Loucy (cell line): ENCODE data around the gene TNIP2.
A peak's percentile ranks its signal among the peaks of the same experiment; 100 is the strongest.

ENCODE experiments used
- H2AFZ ChIP-seq: fragments of 200-600 bp; sonication (generic); 2 replicates; pipeline ENCODE4 v1.6.0; 2016; ENCODE audit warnings: antibody characterized with exemption, mild to moderate bottlenecking, low read length, moderate library complexity
- H3F3A ChIP-seq: fragments of 200-600 bp; 2 replicates; pipeline ENCODE4 v1.6.0; 2016; ENCODE audit warnings: antibody characterized with exemption, low read depth, mild to moderate bottlenecking
- H3K27me3 ChIP-seq: fragments of 200-600 bp; sonication (generic); 2 replicates; pipeline ENCODE4 v1.6.1; 2014; ENCODE audit warnings: low read length, mild to moderate bottlenecking; ENCODE audit not compliant: insufficient read depth, poor library complexity, severe bottlenecking
- H3K36me3 ChIP-seq: fragments of 200-600 bp; sonication (generic); 2 replicates; pipeline ENCODE4 v1.6.1; 2016; ENCODE audit warnings: low read length; ENCODE audit not compliant: insufficient read depth
- H3K4me1 ChIP-seq: fragments of 200-600 bp; sonication (generic); 2 replicates; pipeline ENCODE4 v1.5.1; 2014; ENCODE audit warnings: low read length, mild to moderate bottlenecking; ENCODE audit not compliant: insufficient read depth, poor library complexity, severe bottlenecking
- H3K4me2 ChIP-seq: fragments of 200-600 bp; sonication (generic); 2 replicates; pipeline ENCODE4 v1.6.0; 2014; ENCODE audit warnings: antibody characterized with exemption, low read length, low read depth, mild to moderate bottlenecking; ENCODE audit not compliant: poor library complexity, severe bottlenecking
- H3K4me3 ChIP-seq: fragments of 200-600 bp; sonication (generic); 2 replicates; pipeline ENCODE4 v1.5.1; 2014; ENCODE audit warnings: low read length, mild to moderate bottlenecking, mixed read lengths; ENCODE audit not compliant: poor library complexity, severe bottlenecking
- H3K79me2 ChIP-seq: fragments of 200-600 bp; sonication (generic); 2 replicates; pipeline ENCODE4 v1.6.1; 2014; ENCODE audit warnings: low read length; ENCODE audit not compliant: insufficient read depth
- H3K9ac ChIP-seq: fragments of 200-600 bp; sonication (generic); 2 replicates; pipeline ENCODE4 v1.6.0; 2014; ENCODE audit warnings: mild to moderate bottlenecking, low read depth, low read length, moderate library complexity; ENCODE audit not compliant: poor library complexity, severe bottlenecking
- H3K9me2 ChIP-seq: fragments of 200-600 bp; sonication (generic); replicated peaks from 2 replicates; pipeline ENCODE4 v1.6.1; 2016; ENCODE audit warnings: low read depth, low read length, mixed read lengths
- H3K9me3 ChIP-seq: fragments of 200-600 bp; sonication (generic); 2 replicates; pipeline ENCODE4 v1.6.1; 2014; ENCODE audit warnings: mild to moderate bottlenecking, antibody characterized with exemption, low read length, low read depth; ENCODE audit not compliant: insufficient read depth
- H4K20me1 ChIP-seq: fragments of 200-600 bp; sonication (generic); 2 replicates; pipeline ENCODE4 v1.6.0; 2014; ENCODE audit warnings: antibody characterized with exemption, low read length, mild to moderate bottlenecking; ENCODE audit not compliant: insufficient read depth, poor library complexity, severe bottlenecking
- CTCF ChIP-seq: fragments of 200-600 bp; sonication (generic); conservative IDR thresholded peaks from 2 replicates; pipeline ENCODE4 v1.5.1; 2014; ENCODE audit warnings: mild to moderate bottlenecking, antibody characterized with exemption, low read length
- EZH2phosphoT487 ChIP-seq: fragments of 200-600 bp; IDR thresholded peaks from 2 replicates; pipeline ENCODE4 v1.6.1; 2018; ENCODE audit warnings: antibody characterized with exemption, mild to moderate bottlenecking, moderate library complexity, borderline replicate concordance

Gene TNIP2

GRCh38 chr4:2793586-2794485 lies 37.7 kb upstream of the TNIP2 start:
- Histone ChIP-seq H3F3A (no peaks in the 10 kb centered on the region), H3K36me3 (no peaks in the 10 kb centered on the region), H3K79me2 (no peaks in the 10 kb centered on the region), H3K9me3 (no peaks in the 10 kb centered on the region), H3K4me2 (peak overlapping the region; percentile 7), H3K27me3 (no peaks in the 10 kb centered on the region), H3K9ac (peak overlapping the region; percentile 43), H2AFZ (0 out of 2 replicates have a peak overlapping the region, but pooled peaks have one; percentile 52), H3K4me1 (peaks cover 34% of the 10 kb centered on the region), H3K4me3 (no peak overlapping the region), H4K20me1 (no peaks in the 10 kb centered on the region), H3K9me2 (no peaks in the 10 kb centered on the region)
- no peak for TF ChIP-seq CTCF
- TF ChIP-seq EZH2phosphoT487, result no peak

GRCh38 chr4:2792711-2793585 lies 36.8 kb upstream of the TNIP2 start, which contains the start of gene SH3BP2:
Gene SH3BP2 (plus strand): TSS chr4:2793085. CDS start chr4:2820618, 27,533 bp downstream.
- Histone ChIP-seq H3K27me3 (no peaks in the 10 kb centered on the region), H3F3A (no peaks in the 10 kb centered on the region), H3K4me1 (peaks cover 26% of the 10 kb centered on the region), H3K4me3 (peak within 1 kb of the TSS; percentile 4), H3K9ac (peak within 1 kb of the TSS; percentile 40), H3K79me2 (no peaks in the 10 kb centered on the region), H3K4me2 (peak within 1 kb of the TSS; percentile 30), H4K20me1 (no peaks in the 10 kb centered on the region), H3K9me2 (no peaks in the 10 kb centered on the region), H3K36me3 (no peaks in the 10 kb centered on the region), H3K9me3 (no peaks in the 10 kb centered on the region), H2AFZ (peak within 1 kb of the TSS; percentile 41; the same call in 1 of the 2 replicates)
- no peak for TF ChIP-seq CTCF
- no peak for TF ChIP-seq EZH2phosphoT487

GRCh38 chr4:2792396-2792710 lies 36.2 kb upstream of the TNIP2 start:
- H3K79me2 ChIP-seq, result no peaks in the 10 kb centered on the region
- H3K27me3 ChIP-seq, result no peaks in the 10 kb centered on the region
- peaks cover 22% of the 10 kb centered on the region for H3K4me1 ChIP-seq
- no peaks in the 10 kb centered on the region for H3K36me3 ChIP-seq
- H3K4me2 ChIP-seq, result peak overlapping the region; percentile 30
- H2AFZ ChIP-seq, result peak overlapping the region; percentile 41; the same call in 1 of the 2 replicates
- H3K9me3 ChIP-seq, result no peaks in the 10 kb centered on the region
- peak overlapping the region; percentile 4 for H3K4me3 ChIP-seq
- H3K9me2 ChIP-seq, result no peaks in the 10 kb centered on the region
- TF ChIP-seq CTCF (no peak), EZH2phosphoT487 (no peak)
- H4K20me1 ChIP-seq, result no peaks in the 10 kb centered on the region
- no peaks in the 10 kb centered on the region for H3F3A ChIP-seq
- peak overlapping the region; percentile 40 for H3K9ac ChIP-seq
